H1 (cell line): ENCODE measurements around the gene CTSA. TPM values are rescaled to one million over a fixed set of nuclear protein-coding genes. Genes with fewer than 3 reads are reported as not detected.

Experiments
- ATF2 ChIP-seq: IDR thresholded peaks from 2 replicates; pipeline ENCODE4 v1.6.1; 2012; ENCODE audit warnings: low read length, inconsistent platforms
- BCL11A ChIP-seq, 2 experiments: IDR thresholded peaks; one replicate each; pipeline ENCODE4 v1.6.1; 2011; ENCODE audit warnings: low read depth in 2 of 2, low read length in 2 of 2, mild to moderate bottlenecking in 2 of 2
- CBX8 ChIP-seq: fragments of 300-800, 300-1000 bp; sonication (generic); IDR thresholded peaks from 2 replicates; pipeline ENCODE4 v1.7.1; 2016; ENCODE audit warnings: low read depth, low read length, borderline replicate concordance
- CHD2 ChIP-seq: IDR thresholded peaks from 2 replicates; pipeline ENCODE4 v1.6.1; 2012; ENCODE audit warnings: low read length, improper control_type of control experiment
- CREB1 ChIP-seq: IDR thresholded peaks from 2 replicates; pipeline ENCODE4 v1.6.1; 2012; ENCODE audit warnings: inconsistent platforms
- GTF2F1 ChIP-seq: IDR thresholded peaks from 2 replicates; pipeline ENCODE4 v1.6.1; 2012; ENCODE audit warnings: low read depth, low read length, improper control_type of control experiment, borderline replicate concordance
- JUN ChIP-seq: IDR thresholded peaks from 2 replicates; pipeline ENCODE4 v1.6.1; 2011; ENCODE audit warnings: low read depth, mild to moderate bottlenecking, improper control_type of control experiment, low read length
- MAFK ChIP-seq: IDR thresholded peaks from 2 replicates; pipeline ENCODE4 v1.6.1; 2012; ENCODE audit warnings: low read depth, mild to moderate bottlenecking, improper control_type of control experiment, low read length
- NANOG ChIP-seq: IDR thresholded peaks from 2 replicates; pipeline ENCODE4 v1.6.1; 2011; ENCODE audit warnings: low read length, low read depth, mild to moderate bottlenecking, inconsistent platforms; ENCODE audit not compliant: insufficient read depth, poor library complexity, severe bottlenecking
- RFX5 ChIP-seq: IDR thresholded peaks from 2 replicates; pipeline ENCODE4 v1.6.1; 2011; ENCODE audit warnings: low read depth, low read length, improper control_type of control experiment, borderline replicate concordance
- RNF2 ChIP-seq: fragments of 200-900, 300-1000 bp; sonication (generic); IDR thresholded peaks from 2 replicates; pipeline ENCODE4 v1.7.1; 2016; ENCODE audit warnings: borderline replicate concordance, low read depth, mild to moderate bottlenecking, antibody characterized with exemption, low read length; ENCODE audit not compliant: poor library complexity, severe bottlenecking; ENCODE audit errors: missing control alignments
- RXRA ChIP-seq: IDR thresholded peaks from 2 replicates; pipeline ENCODE4 v1.6.1; 2011; ENCODE audit warnings: low read depth, mild to moderate bottlenecking, low read length, moderate library complexity; ENCODE audit not compliant: insufficient read depth
- SP1 ChIP-seq: IDR thresholded peaks from 2 replicates; pipeline ENCODE4 v1.6.1; 2011; ENCODE audit warnings: low read depth, low read length
- TAF1 ChIP-seq: IDR thresholded peaks from 2 replicates; pipeline ENCODE4 v1.6.1; 2011; ENCODE audit warnings: mild to moderate bottlenecking, low read depth, low read length
- TBP ChIP-seq: IDR thresholded peaks from 2 replicates; pipeline ENCODE4 v1.6.1; 2011; ENCODE audit warnings: low read depth, low read length, improper control_type of control experiment
- TEAD4 ChIP-seq: IDR thresholded peaks from 2 replicates; pipeline ENCODE4 v1.6.1; 2012; ENCODE audit warnings: low read depth, low read length, inconsistent platforms, mixed read lengths
- USF2 ChIP-seq: IDR thresholded peaks from 2 replicates; pipeline ENCODE4 v1.6.1; 2011; ENCODE audit warnings: low read length, improper control_type of control experiment
- polyA plus RNA-seq, 7 experiments: library from polyadenylated mRNA; depleted of rRNA in 3 of 7; stranded (reverse) in 5 of 7; unstranded in 2 of 7; fragments of >200 nt in 5 of 7; fragments of 200-250 nt in 2 of 7; gene quantifications; 1 replicate in 5 of 7; 2 replicates in 1 of 7; 4 replicates in 1 of 7; pipeline versions ENCODE4 v1.2.1 to v1.2.3, GENCODE V29; 2011 to 2013; ENCODE audit warnings: missing spikeins in 2 of 7, mixed read lengths in 2 of 7
- total RNA-seq: library from RNA; stranded (reverse); fragmentation: NEBNext Ultra II Directional; extraction: Animal tissue kit (Norgen Biotek cat#: 25700); gene quantifications from 2 replicates; pipeline ENCODE4 v1.2.1, GENCODE V29; 2021

Gene CTSA
- total and polyA plus RNA-seq, 2 of the 8 experiments (the other 6 are each of a cell fraction or from before 2014, with no cell fraction given) = 49.7 to 74.0 TPM

DNA sequence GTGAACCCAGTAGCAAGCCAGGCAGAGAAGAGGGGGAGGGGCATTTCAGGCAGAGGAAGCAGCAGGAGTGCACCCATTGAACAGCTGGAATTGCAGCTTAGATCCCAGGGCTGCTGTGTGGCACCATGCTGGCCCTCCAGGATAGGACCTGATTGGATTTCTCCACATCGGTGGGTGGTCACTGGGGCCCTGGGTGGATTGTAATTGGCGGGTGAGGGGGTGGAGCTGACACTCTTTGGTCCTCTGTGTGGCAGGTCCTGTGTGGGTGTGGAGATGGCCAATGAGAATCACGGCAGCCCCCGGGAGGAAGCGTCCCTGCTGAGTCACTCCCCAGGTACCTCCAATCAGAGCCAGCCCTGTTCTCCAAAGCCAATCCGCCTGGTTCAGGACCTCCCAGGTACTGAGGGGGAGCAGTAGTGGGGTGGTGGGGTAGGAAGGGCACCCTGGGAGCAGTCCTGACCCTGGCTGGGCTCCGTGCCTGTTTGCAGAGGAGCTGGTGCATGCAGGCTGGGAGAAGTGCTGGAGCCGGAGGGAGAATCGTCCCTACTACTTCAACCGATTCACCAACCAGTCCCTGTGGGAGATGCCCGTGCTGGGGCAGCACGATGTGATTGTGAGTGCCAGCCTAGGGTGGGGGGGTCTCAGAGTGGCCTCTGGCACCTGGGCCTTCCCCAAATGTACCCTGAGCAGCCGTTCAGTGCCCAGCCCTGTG, 47.7 kb downstream of the CTSA start (continued):
- no peak for TF ChIP-seq USF2
- TF ChIP-seq ATF2 = no peak
- no peak for TF ChIP-seq RFX5
- TF ChIP-seq TAF1 = no peak
- TF ChIP-seq TBP = no peak
- TF ChIP-seq BCL11A (IDR thresholded peaks at IDR 0.05; ENCODE audit: low read depth in 2 of 2, low read length in 2 of 2) = no peak
- no peak for TF ChIP-seq CREB1
- no peak for TF ChIP-seq CHD2
- no peak for TF ChIP-seq RNF2
- TF ChIP-seq JUN = no peak
- no peak for TF ChIP-seq CBX8
- TF ChIP-seq MAFK = no peak
- TF ChIP-seq RXRA = no peak
- peak; percentile 46; the same call in 1 of the 2 replicates for TF ChIP-seq SP1
- TF ChIP-seq NANOG = no peak
- TF ChIP-seq TEAD4 = no peak
- TF ChIP-seq GTF2F1 = no peak
